GM12874 (cell line): Measurements from ENCODE around the gene TAOK3.
A peak's percentile ranks its signal among the peaks of the same experiment; 100 is the strongest.

Source experiments
- CTCF ChIP-seq: IDR thresholded peaks from 2 replicates; pipeline ENCODE4 v1.5.1; 2011; ENCODE audit warnings: low read depth, mild to moderate bottlenecking, control low read depth, low read length, moderate library complexity; ENCODE audit not compliant: insufficient read depth

TAOK3 gene

GRCh38 chr12:118372541-118373495 lies at the start of gene TAOK3:
TAOK3 (minus strand) TSS chr12:118372907; CDS start chr12:118255567, 117,340 bp downstream.
- no peak for TF ChIP-seq CTCF

- TF ChIP-seq CTCF, result no peak
Observed at GRCh38 chr12:118420673-118421072, 48.0 kb upstream of the TAOK3 start.

- TF ChIP-seq CTCF, result no peak
Observed at GRCh38 chr12:118418385-118419057, 45.8 kb upstream of the TAOK3 start.

- TF ChIP-seq CTCF, result no peak
Observed at GRCh38 chr12:118417942-118418341, 45.2 kb upstream of the TAOK3 start.

GRCh38 chr12:118409834-118410233 lies 37.1 kb upstream of the TAOK3 start:
- TF ChIP-seq CTCF, result no peak

GRCh38 chr12:118404876-118405521 lies 32.3 kb upstream of the TAOK3 start:
- TF ChIP-seq CTCF, result peak; percentile 57; the same call in 1 of the 2 replicates

GRCh38 chr12:118402251-118402650 lies 29.5 kb upstream of the TAOK3 start:
- no peak for TF ChIP-seq CTCF
